OCI-M2 (cell line): Measurements from ENCODE around the gene C1QTNF12.

Experiments
- DNase-seq: peaks from one replicate; lab custom pipeline; 2025; ENCODE audit not compliant: unreplicated experiment; lab: John Stamatoyannopoulos, UW

C1QTNF12 gene

DNA sequence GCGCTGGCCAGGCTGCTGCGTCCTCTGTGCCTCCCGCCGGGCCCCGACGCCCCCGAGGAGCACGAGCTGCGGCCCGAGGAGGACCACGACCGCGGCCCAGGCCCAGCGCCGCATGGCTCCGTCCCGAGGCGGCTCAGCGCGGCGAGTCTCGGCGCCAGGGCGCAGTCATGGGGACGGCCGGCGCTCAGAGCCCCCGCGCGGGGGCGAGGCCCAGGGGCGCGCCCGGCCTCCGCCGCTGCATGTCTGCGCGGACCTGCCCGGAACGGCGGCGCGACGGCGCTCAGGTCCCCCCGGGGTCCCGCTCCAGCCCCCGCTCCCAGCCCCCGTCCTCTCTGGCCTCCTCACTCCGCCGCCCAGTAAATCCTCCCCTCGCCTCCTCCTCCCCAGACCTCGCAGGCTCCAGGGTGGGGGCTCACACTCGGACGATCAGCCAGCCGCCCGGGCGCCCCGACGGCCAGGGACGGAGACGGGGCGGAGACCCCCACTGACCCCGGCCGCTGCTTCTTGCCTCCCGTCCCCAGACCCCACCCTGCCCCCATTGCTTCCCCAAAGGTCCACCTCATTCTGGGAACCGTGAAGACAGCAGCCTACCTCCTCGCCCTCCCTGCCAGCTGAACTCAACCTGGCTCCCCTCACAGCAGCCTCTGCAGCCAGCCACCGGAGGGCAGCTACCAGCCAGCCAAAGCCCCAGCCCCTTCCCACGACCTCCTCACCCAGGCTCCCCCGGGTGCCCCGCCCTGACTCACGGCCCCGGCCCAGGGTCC is at the start of gene C1QTNF12:
C1QTNF12 (minus strand) TSS at position 146 of the 764 bp plus-strand sequence; CDS start at position 114, 32 bp downstream.
- DNase-seq: no peak

DNA sequence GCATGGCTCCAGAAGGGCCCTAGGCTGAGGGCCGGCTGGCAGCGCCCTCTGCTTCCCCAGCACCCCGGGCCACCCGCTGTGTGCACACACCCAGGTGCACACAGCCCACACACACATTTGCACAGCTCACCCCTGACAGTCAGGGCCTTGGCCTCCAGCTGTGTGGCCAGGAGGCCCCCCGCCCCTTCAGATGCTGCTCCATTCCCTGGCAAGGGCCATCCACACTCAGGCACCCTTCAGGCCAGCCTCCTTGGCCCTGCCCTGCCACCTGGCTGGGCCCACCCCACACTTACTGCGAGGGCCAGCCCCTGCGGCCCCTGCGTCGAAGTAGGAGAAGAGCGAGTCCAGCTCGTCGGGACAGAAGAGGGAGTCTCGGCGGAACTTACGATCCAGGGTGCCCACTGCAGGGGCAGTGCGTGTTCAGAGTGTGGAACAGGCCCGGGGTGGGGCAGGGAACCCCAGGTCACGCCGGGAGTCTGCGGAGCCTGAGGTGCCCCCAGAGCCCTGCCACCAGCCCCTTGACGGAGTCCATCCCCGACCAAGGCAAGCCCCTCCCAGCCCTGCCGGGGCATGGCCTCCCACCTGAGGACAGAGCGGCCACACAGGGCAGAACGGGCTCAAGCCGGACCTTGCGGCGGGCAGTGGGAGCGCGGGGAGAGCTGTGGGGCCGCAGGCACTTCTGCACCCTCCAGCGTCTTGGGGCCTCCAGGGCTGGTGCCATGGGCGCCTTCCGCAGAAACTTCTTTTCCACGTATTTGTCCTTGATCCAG is 48.8 kb upstream of the C1QTNF12 start:
- no peak for DNase-seq

DNA sequence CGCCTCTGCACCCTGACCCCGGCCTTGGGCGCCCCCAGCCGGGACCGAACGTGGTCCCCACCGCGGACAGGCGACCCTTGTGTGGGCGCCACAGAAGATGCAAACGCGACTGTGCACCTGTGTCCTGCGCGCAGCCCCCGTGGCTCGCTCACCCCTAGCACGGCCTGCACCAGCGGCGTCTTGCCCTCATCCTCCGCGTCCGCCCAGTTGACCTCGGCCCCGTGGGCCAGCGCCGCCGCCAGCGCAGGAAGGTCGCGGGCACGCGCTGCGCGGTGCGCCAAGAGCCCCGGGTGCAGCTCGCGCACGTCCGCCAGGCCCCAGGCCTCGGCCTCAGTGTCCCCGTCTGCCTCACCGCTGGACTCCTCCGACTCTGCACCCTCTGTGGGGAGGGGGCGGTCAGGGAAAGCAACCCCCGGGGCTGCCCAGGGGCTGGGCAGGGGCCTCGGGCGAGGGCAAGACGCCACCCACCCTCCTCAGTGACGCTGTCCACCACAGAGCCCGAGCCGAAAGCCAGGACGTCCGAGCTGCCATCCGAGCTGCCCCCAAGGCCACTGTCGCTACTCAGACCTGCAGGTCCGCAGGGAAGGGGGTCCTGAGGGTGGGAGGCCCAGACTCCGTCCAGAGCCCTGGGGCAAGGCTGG is 47.8 kb upstream of the C1QTNF12 start:
- no peak for DNase-seq

DNA sequence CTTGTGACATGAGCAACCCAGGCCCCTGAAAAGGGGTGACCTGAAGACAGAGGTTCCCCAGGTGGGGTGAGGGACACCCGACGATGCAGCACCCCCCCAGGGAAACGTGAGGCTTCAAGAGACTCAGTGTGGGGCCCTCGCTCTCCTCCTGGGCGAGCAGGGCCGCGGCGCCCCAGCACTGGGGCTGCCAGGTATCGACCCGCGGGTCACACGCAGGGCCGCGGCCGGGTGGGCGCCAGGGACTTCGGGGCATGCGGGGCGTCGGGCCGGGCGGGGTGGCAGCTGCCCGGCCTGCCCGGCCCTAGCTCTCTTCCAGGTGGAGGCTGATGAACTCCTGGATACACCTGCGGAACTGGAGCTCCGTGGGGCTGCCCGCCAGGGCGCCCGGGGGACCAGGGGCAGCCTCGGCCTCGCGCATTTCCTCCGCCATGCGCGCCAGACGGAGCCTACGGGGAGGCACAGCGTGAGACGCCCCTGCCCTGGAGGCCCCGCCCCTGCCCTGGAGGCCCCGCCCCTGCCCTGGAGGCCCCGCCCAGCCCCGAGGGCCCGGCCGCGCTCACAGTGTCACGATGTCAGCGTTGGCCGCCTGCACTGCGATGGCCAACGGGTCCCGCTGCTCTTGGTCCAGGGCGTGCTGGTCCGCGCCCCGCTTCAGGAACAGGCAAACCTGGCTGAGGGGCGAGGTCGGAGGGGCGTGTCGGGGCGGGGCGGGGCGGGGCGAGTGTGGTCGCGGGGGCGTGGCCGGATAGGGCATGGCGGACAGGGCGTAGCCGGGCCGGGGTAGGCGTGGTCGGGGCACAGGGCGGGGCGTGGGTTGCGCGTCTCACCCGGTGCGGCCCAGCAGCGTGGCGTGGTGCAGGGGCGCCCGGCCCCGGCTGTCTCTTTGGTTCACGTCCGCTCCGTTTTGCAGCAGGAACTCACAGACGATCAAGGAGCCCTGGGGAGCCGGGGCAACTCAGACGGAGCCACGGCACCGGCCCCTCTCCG is 47.0 kb upstream of the C1QTNF12 start:
- no peak for DNase-seq

GRCh38 chr1:1292851-1293250 is 46.3 kb upstream of the C1QTNF12 start:
- DNase-seq: no peak

DNA sequence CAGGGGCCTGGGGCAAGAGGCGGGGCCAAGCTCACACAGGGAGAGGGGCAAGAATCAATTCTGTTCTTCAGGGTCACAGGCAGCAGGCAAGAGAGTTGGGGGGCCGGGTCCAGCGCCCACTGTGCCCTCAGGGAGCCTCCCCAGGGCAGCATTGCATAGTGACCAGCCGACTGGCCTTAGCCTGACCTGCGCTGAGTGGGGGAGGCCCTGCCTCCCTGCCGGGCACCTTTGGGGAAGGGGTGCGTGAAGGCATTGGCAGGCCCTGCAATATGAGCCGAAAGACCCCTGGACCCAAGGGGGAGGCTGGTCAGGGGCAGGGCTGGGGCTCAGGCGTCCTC is 45.9 kb upstream of the C1QTNF12 start:
- DNase-seq: no peak

DNA sequence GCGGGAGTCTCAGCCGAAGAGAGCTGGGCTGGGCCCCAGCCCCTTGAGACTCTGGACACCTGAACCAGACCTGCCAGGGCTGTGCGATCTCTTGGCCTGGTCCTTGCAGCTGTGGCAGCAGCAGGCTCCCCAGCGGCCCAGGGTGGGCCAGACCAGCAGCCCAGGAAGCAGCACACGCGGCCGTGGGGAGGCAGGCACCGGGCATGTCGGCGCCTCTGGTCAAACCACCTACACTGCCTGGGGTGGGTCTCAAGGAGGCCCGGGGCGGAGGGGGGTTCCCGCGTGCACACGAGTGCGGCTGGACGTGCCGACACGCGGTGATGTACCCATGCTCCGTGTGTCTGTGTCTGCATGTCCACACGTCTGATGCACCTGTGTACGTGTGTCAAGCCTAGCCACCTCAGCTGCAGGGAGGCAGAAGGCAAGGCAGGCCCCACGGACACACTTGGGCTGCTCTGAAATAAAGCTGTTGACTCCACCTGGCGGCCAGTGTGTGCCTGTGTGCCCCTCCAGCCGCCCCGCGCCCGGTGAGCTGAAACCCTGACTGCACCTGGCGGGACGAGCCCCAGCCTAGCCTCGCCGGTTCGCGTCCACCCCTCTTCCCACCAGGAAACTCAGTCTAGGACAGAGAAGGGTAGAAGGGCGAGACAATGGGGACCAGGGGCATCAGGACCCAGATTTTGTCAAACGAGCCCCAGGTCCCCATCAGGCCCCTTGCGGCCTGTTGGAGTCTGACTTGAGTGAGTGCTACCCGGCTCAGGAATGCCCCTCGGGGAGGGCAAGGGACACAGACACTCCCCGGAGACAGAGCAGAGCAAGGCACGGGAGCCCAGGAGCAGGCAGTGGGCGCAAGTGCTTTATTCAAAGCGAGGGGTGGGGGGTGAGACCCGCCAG is 45.3 kb upstream of the C1QTNF12 start:
- DNase-seq: no peak

DNA sequence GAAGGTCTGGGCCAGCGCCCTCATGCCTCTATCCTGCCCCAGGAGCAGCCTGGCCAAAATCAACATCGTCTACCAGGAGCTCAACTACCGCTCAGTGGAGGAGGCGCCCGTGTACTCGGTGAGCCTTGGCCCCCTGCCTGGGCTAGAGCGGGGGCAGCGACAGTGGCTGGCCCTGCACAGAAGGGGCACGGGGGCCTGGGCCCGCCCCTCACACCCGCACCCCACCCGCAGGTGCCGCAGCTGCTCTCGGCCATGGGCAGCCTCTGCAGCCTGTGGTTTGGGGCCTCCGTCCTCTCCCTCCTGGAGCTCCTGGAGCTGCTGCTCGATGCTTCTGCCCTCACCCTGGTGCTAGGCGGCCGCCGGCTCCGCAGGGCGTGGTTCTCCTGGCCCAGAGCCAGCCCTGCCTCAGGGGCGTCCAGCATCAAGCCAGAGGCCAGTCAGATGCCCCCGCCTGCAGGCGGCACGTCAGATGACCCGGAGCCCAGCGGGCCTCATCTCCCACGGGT is 44.6 kb upstream of the C1QTNF12 start:
- no peak for DNase-seq

- no peak for DNase-seq
Observed at GRCh38 chr1:1290238-1290731, 43.8 kb upstream of the C1QTNF12 start.

GRCh38 chr1:1287288-1288110 is 41.0 kb upstream of the C1QTNF12 start:
- DNase-seq: no peak

GRCh38 chr1:1286313-1287261 is 40.1 kb upstream of the C1QTNF12 start:
- DNase-seq: no peak

GRCh38 chr1:1285611-1286311 is 39.2 kb upstream of the C1QTNF12 start:
- no peak for DNase-seq

GRCh38 chr1:1285102-1285571 is 38.6 kb upstream of the C1QTNF12 start:
- DNase-seq: no peak

DNA sequence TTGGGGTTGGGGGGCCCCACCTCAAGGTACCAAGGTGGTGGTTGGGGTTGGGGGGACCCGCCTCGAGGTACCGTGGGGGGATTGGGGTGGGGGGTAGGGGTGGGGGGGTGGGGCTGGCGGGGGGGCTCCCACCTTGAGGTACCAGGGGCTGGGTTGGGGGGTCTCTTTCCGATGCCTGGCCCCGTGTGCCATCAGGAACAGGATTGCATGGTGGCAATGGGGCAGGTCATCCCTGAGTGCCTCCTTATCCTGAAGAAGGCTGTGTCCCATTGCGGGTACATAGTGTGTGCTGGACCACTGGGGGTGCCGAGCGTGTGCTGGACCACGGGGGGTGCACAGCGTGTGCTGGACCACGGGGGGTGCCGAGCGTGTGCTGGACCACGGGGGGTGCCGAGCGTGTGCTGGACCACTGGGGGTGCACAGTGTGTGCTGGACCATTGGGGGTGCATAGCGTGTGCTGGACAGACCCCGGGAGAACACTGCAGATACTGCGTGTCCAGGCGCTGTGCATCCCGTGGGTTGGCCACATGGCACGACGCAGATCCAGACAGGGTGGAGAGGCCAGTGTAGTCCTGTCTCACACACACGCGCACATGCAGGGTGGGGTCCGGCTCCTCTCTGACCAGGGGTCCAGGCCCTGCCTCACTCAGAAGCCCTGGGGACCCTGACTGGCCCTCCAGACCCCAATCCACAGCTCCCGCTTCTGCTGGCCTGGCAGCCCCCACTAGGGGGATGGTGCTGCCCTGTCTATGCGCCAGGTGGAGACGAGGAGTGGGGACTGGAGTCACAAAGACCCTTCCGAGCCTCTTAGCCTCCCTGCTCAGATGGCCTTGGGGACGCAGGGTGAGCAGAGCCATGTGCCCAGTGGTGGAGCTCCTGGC is 37.9 kb upstream of the C1QTNF12 start:
- no peak for DNase-seq

DNA sequence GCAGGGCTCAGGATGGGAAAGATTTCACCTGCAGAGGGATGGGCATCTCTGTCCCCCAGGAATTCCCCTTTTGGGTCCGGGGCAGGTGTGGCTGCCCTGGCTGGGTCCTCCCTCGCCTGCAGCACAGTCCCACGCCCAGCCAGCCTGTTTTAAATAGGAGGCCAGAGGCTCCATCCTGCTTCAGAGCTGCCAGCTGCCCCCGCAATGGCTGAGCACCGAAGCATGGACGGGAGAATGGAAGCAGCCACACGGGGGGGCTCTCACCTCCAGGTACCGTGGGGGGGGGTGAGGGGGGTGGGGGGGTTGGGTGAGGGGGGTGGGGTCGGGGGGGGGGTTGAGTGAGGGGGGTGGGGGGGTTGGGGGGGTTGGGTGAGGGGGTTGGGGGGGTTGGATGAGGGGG is 37.3 kb upstream of the C1QTNF12 start:
- DNase-seq: no peak

DNA sequence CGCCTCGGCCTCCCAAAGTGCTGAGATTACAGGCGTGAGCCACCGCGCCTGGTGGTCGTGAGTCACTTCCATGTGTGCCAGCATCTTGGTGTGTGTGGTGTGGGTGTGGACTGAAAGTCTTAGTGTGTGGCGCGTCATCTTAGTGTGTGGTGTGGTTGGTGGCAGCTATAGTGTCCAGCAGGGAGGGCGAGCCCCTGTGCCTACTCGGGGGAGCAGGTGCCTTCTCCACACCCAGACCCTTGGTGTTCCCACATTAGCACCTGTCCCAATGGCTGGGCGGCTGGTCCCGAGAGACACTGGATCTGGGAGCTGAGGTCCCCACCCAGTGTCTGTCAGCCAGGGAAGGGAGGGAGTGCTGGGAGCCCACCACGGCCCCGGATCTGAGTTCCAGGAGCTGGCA is 36.5 kb upstream of the C1QTNF12 start:
- no peak for DNase-seq
